HCT116 (cell line): ENCODE data around the gene SNX3.

Experiments used
- EGR1 ChIP-seq: IDR thresholded peaks from 2 replicates; pipeline ENCODE4 v1.6.1; 2012; ENCODE audit warnings: low read depth
- EZH2 ChIP-seq: fragments of 200-600 bp; sonication (generic); IDR thresholded peaks from 2 replicates; pipeline ENCODE4 v1.6.1; 2017; ENCODE audit warnings: antibody characterized with exemption, mixed run types
- EZH2phosphoT487 ChIP-seq: fragments of 200-600 bp; IDR thresholded peaks from 2 replicates; pipeline ENCODE4 v1.6.1; 2018; ENCODE audit warnings: antibody characterized with exemption, borderline replicate concordance
- POLR2A ChIP-seq: IDR thresholded peaks from 2 replicates; pipeline ENCODE4 v1.7.0; 2011; ENCODE audit warnings: borderline replicate concordance; ENCODE audit not compliant: insufficient read depth, insufficient read length; ENCODE audit errors: extremely low read depth
- POLR2AphosphoS5 ChIP-seq: IDR thresholded peaks from 2 replicates; pipeline ENCODE4 v1.6.1; 2011; ENCODE audit warnings: mild to moderate bottlenecking, low read depth, low read length, moderate library complexity
- SIN3A ChIP-seq: IDR thresholded peaks from 2 replicates; pipeline ENCODE4 v1.6.1; 2012; ENCODE audit warnings: low read depth
- ZNF274 ChIP-seq: fragments of 200-500 bp; sonication (Bioruptor generic); IDR thresholded peaks from 2 replicates; pipeline ENCODE4 v1.6.1; 2014; ENCODE audit warnings: mild to moderate bottlenecking, low read depth, low read length, inconsistent platforms
- TF ChIP-seq, protein P1 (sequence below), 3 experiments: fragments of 200-600 bp in 1 of 3; sonication (generic) in 1 of 3; IDR thresholded peaks in 2 of 3; conservative IDR thresholded peaks in 1 of 3; 2 replicates each; pipeline ENCODE4 v1.5.1; 2012 to 2017; ENCODE audit warnings: low read depth in 2 of 3, low read length in 2 of 3, antibody characterized with exemption in 1 of 3, borderline replicate concordance in 1 of 3, control low read depth in 1 of 3, mild to moderate bottlenecking in 1 of 3, mixed read lengths in 1 of 3, mixed run types in 1 of 3, moderate library complexity in 1 of 3; ENCODE audit not compliant: insufficient read depth in 1 of 3
- TF ChIP-seq, protein P2 (sequence below): IDR thresholded peaks from 2 replicates; pipeline ENCODE4 v1.6.1; 2012
- TF ChIP-seq, protein P3 (sequence below): IDR thresholded peaks from 2 replicates; pipeline ENCODE4 v1.6.1; 2012

DNA sequence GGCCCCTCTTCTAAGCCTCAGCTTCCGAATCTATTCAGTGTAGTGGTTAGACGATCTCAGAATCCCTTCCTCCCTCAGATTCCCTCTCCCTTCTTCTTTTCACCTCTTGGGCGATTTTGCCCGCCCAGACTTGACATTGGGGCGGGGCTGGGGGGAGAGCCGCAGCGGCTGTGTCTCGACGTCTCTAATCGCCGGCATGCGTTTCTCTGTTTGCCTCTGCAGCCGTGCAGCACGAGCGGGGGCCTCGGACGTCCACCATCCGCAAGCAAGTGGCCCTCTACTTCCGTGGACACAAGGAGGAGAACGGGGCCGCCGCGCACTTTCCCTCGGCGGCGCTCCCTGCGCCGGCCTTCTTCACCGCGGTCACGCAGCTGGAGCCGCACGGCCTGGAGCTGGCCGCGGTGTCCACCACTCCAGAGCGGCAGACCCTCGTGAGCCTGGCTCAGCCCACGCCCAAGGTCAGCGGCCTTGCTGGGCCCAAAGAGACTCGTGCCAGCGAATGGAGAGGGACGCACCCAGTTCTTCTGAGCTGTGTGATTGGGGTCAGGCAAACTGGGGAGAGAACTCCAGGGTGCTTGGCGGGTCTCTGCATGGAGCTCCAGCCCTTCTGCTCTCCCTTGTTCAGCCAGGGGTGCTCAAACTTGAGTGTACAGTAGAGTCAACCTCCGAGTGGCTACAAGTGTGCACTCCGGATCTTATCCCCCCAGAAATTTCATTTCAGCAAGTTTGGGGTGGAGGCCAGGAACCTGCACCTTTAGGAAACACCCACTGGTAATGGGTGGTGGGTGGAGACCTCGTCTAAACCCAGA is 84.4 kb downstream of the SNX3 start:
- no peak for TF ChIP-seq EZH2
- TF ChIP-seq, protein P1, sequence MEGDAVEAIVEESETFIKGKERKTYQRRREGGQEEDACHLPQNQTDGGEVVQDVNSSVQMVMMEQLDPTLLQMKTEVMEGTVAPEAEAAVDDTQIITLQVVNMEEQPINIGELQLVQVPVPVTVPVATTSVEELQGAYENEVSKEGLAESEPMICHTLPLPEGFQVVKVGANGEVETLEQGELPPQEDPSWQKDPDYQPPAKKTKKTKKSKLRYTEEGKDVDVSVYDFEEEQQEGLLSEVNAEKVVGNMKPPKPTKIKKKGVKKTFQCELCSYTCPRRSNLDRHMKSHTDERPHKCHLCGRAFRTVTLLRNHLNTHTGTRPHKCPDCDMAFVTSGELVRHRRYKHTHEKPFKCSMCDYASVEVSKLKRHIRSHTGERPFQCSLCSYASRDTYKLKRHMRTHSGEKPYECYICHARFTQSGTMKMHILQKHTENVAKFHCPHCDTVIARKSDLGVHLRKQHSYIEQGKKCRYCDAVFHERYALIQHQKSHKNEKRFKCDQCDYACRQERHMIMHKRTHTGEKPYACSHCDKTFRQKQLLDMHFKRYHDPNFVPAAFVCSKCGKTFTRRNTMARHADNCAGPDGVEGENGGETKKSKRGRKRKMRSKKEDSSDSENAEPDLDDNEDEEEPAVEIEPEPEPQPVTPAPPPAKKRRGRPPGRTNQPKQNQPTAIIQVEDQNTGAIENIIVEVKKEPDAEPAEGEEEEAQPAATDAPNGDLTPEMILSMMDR (IDR thresholded peaks at IDR 0.05 in 2 of 3, conservative IDR thresholded peaks at IDR 0.05 in 1 of 3; ENCODE audit: borderline replicate concordance in 1 of 3, insufficient read depth in 1 of 3, low read depth in 2 of 3, low read length in 2 of 3), result no peak
- no peak for TF ChIP-seq POLR2AphosphoS5
- TF ChIP-seq POLR2A, result no peak
- TF ChIP-seq, protein P2, sequence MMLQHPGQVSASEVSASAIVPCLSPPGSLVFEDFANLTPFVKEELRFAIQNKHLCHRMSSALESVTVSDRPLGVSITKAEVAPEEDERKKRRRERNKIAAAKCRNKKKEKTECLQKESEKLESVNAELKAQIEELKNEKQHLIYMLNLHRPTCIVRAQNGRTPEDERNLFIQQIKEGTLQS, result no peak
- no peak for TF ChIP-seq SIN3A
- no peak for TF ChIP-seq EGR1
- no peak for TF ChIP-seq ZNF274
- TF ChIP-seq, protein P3, sequence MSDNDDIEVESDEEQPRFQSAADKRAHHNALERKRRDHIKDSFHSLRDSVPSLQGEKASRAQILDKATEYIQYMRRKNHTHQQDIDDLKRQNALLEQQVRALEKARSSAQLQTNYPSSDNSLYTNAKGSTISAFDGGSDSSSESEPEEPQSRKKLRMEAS, result no peak
- TF ChIP-seq EZH2phosphoT487, result no peak
